Lower leg skin (tissue), 3 donors: Measurements from ENCODE around the gene GABRB3.

Experiments
- CTCF ChIP-seq, 3 donors: fragments of 450-650 bp; IDR thresholded peaks; one replicate each; pipeline ENCODE4 v1.5.1; 2016; ENCODE audit warnings: antibody characterized with exemption in 3 of 3, mild to moderate bottlenecking in 3 of 3, moderate library complexity in 2 of 3
- POLR2A ChIP-seq, 2 donors: fragments of 450-650 bp; IDR thresholded peaks; one replicate each; pipeline ENCODE4 v1.6.1; 2016 to 2017; ENCODE audit warnings: antibody characterized with exemption in 2 of 2, mild to moderate bottlenecking in 1 of 2, moderate library complexity in 1 of 2

GRCh38 chr15:26679927-26680326 lies 92.9 kb downstream of the GABRB3 start:
- TF ChIP-seq CTCF (IDR thresholded peaks at IDR 0.05) (no peak), POLR2A (IDR thresholded peaks at IDR 0.05) (no peak)
